PFSK-1 (cell line): Measurements from ENCODE around the gene CPT1A.
A peak's percentile ranks its signal among the peaks of the same experiment; 100 is the strongest.

ENCODE experiments used
- FOXP2 ChIP-seq: optimal IDR thresholded peaks from 2 replicates; pipeline ENCODE3; 2011; ENCODE audit warnings: borderline replicate concordance, control low read depth, inconsistent platforms; ENCODE audit not compliant: insufficient read depth; ENCODE audit errors: extremely low read length, extremely low read depth
- POLR2AphosphoS5 ChIP-seq: IDR thresholded peaks from 2 replicates; pipeline ENCODE4 v1.6.1; 2012; ENCODE audit warnings: low read depth, mild to moderate bottlenecking, control low read depth, low read length, moderate library complexity
- SIN3A ChIP-seq: IDR thresholded peaks from 2 replicates; pipeline ENCODE4 v1.6.1; 2012; ENCODE audit warnings: mild to moderate bottlenecking, low read length, moderate library complexity, borderline replicate concordance; ENCODE audit not compliant: insufficient read depth
- TAF1 ChIP-seq: IDR thresholded peaks from 2 replicates; pipeline ENCODE4 v1.6.1; 2012; ENCODE audit warnings: low read length, control low read depth, borderline replicate concordance; ENCODE audit not compliant: insufficient read depth
- TF ChIP-seq, protein P1 (sequence below), 2 experiments: IDR thresholded peaks; 2 replicates each; pipeline versions ENCODE4 v1.6.1 to v1.8.0; 2011 to 2012; ENCODE audit warnings: low read depth in 2 of 2, low read length in 2 of 2, control low read depth in 1 of 2, inconsistent platforms in 1 of 2, mild to moderate bottlenecking in 1 of 2, moderate library complexity in 1 of 2; ENCODE audit not compliant: insufficient read depth in 1 of 2

Gene CPT1A

DNA sequence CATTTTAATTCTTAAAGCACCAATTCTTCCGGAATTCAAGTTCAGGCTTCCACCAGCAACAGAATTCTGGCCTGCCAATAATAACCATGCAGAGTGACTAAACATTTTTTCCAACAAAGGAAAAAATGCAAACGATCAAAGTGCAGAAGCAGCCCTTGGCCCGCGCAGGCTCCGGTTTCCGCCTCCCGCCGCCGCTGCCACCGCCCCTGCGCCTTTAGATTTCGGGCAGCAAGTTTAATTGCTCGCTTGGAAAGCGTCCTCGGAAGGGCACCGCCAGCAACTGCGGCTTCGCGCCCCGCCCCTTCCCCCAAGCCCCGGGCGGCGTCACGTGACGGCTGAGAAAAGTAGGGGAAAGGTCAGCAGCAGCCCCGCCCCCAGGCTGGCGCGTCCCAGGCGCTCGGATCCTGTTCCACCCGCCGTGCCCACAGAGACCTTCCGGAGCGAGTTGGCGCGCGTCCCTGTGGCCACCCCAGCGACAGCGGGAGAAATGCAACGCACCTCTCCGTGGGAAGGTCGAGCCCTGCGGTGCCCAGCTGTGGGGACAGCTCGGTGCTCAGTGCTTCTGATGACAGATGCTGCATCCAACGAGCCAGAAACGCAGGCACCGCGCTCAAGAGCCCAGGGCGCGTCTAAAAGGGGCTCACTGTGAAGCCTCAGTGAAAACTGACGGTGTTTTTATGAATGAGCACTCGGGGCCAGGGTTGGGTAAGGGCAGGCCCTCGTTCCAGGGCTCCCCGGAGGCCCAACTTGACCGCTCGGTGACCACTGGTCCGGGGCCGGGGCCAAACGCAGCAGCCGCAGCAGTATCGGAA, 2.5 kb downstream of the CPT1A start:
- TF ChIP-seq, protein P1, sequence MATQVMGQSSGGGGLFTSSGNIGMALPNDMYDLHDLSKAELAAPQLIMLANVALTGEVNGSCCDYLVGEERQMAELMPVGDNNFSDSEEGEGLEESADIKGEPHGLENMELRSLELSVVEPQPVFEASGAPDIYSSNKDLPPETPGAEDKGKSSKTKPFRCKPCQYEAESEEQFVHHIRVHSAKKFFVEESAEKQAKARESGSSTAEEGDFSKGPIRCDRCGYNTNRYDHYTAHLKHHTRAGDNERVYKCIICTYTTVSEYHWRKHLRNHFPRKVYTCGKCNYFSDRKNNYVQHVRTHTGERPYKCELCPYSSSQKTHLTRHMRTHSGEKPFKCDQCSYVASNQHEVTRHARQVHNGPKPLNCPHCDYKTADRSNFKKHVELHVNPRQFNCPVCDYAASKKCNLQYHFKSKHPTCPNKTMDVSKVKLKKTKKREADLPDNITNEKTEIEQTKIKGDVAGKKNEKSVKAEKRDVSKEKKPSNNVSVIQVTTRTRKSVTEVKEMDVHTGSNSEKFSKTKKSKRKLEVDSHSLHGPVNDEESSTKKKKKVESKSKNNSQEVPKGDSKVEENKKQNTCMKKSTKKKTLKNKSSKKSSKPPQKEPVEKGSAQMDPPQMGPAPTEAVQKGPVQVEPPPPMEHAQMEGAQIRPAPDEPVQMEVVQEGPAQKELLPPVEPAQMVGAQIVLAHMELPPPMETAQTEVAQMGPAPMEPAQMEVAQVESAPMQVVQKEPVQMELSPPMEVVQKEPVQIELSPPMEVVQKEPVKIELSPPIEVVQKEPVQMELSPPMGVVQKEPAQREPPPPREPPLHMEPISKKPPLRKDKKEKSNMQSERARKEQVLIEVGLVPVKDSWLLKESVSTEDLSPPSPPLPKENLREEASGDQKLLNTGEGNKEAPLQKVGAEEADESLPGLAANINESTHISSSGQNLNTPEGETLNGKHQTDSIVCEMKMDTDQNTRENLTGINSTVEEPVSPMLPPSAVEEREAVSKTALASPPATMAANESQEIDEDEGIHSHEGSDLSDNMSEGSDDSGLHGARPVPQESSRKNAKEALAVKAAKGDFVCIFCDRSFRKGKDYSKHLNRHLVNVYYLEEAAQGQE (IDR thresholded peaks at IDR 0.05; ENCODE audit: insufficient read depth in 1 of 2, low read depth in 2 of 2, low read length in 2 of 2): no peak
- TF ChIP-seq FOXP2: peak; percentile 84
- TF ChIP-seq TAF1: no peak
- TF ChIP-seq POLR2AphosphoS5: peak; percentile 54; the same call in 1 of the 2 replicates
- TF ChIP-seq SIN3A: peak; percentile 72

DNA sequence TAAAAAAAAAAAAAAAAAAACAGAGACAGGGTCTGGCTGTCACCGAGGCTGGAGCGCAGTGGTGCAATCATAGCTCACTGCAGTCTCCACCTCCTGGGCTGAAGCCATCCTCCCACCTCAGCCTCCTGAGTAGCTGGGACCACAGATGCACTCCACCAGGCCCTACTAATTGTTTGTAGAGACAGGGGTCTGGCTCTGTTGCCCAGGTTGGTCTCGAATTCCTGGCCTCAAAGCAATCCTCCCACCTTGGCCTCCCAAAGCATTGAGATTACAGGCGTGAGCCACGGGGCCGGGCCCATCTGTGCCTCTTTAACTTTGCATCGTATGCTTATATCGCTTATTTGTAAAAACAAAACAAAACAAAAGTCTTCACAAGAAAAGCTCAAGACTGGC, 3.1 kb downstream of the CPT1A start:
- TF ChIP-seq TAF1: no peak
- no peak for TF ChIP-seq POLR2AphosphoS5
- no peak for TF ChIP-seq FOXP2
- TF ChIP-seq, protein P1 (IDR thresholded peaks at IDR 0.05; ENCODE audit: insufficient read depth in 1 of 2, low read depth in 2 of 2, low read length in 2 of 2): no peak
- no peak for TF ChIP-seq SIN3A

DNA sequence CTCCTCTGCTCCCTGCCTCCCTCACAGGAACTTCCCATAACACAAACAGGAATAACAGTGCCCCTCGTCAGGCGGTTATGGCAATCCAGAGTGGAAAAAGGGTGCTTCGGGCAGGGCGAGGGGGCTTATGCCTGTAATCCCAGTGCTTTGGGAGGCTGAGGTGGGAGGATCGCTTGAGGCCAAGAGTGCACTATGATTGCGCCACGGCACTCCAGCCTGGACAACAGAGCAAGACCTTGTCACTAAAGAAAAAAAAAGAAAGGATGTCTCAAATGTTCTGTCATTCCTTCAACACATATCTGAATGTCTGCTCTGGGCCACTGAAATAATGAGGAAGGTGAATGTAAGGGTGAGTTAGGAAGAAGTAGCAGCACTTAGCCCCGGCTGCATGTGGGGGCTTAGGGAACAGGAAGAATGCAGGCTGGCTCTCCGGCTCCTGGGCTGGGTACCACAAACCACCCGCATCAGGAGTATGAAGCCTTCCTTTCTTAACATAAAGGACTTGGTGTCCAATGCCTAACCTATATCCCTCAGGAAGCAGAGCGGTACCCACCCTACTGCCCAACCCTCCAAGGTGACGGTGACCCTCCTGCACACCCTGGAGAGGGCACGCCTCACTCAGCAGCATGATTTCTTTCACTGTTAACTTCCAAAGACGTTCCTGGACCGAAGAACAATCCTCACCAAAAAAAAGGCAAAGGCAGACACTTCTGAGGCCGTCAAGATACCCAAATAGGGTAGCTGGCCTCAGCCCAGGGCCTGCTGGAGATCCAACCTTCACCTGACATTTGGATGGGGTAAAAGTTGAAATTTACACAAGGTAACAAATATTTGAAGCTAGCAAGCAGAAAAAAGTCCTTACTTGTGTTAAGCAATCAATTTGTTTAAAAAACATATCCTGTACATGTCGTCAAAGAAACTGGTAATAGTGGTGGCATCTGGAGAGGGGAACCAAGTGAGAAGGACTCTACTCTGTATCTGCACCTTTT, 3.8 kb downstream of the CPT1A start:
- TF ChIP-seq POLR2AphosphoS5 (no peak), SIN3A (no peak), TAF1 (no peak), FOXP2 (no peak)
- TF ChIP-seq, protein P1 (IDR thresholded peaks at IDR 0.05; ENCODE audit: insufficient read depth in 1 of 2, low read depth in 2 of 2, low read length in 2 of 2): no peak

DNA sequence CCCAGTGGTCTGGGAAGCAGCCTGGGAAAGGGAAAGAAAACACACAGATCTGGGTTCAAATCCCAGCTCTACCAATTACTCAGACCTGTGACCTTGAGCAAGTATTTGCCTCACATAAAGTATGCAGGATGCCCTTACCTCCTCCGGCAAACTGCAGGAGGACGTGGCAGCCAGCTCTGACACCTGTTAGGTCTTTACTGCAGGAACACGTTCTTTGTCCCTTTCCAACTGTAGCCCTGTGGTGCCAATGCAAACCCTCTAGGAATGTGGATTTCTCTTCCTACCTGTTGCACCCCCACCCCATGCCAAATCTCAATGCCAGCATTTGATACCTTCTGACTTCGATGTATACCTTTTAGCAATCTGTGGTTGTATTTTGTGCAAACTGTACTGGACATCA, 6.0 kb downstream of the CPT1A start:
- no peak for TF ChIP-seq FOXP2
- TF ChIP-seq SIN3A: no peak
- TF ChIP-seq TAF1: no peak

DNA sequence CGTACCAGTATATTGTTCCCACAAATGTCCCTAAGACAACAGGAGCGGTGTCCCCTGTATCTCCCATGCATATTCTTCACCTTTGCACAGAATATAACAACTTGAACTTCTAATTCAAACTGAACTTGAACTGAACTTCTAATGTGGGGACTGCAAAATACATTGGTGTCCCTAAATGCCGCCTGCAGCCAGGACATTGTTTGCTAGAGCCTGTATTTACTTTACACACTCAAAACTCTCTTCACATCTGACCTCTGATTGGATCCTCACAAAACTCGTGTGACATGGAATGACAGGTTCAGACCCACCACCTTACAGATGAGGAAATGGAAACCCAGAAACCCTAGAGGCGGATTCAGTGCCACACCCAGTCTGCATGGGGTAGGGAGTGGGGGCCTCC, 6.4 kb downstream of the CPT1A start:
- TF ChIP-seq FOXP2 (no peak), SIN3A (no peak)
- TF ChIP-seq, protein P1 (IDR thresholded peaks at IDR 0.05; ENCODE audit: insufficient read depth in 1 of 2, low read depth in 2 of 2, low read length in 2 of 2): no peak
